PFSK-1 (cell line): Measurements from ENCODE around the gene PGAP3.

Experiments used
- FOXP2 ChIP-seq: optimal IDR thresholded peaks from 2 replicates; pipeline ENCODE3; 2011; ENCODE audit warnings: borderline replicate concordance, control low read depth, inconsistent platforms; ENCODE audit not compliant: insufficient read depth; ENCODE audit errors: extremely low read length, extremely low read depth
- POLR2AphosphoS5 ChIP-seq: IDR thresholded peaks from 2 replicates; pipeline ENCODE4 v1.6.1; 2012; ENCODE audit warnings: low read depth, mild to moderate bottlenecking, control low read depth, low read length, moderate library complexity
- REST ChIP-seq, 2 experiments: IDR thresholded peaks; 2 replicates each; pipeline versions ENCODE4 v1.6.1 to v1.8.0; 2011 to 2012; ENCODE audit warnings: low read depth in 2 of 2, low read length in 2 of 2, control low read depth in 1 of 2, inconsistent platforms in 1 of 2, mild to moderate bottlenecking in 1 of 2, moderate library complexity in 1 of 2; ENCODE audit not compliant: insufficient read depth in 1 of 2
- SIN3A ChIP-seq: IDR thresholded peaks from 2 replicates; pipeline ENCODE4 v1.6.1; 2012; ENCODE audit warnings: mild to moderate bottlenecking, low read length, moderate library complexity, borderline replicate concordance; ENCODE audit not compliant: insufficient read depth
- TAF1 ChIP-seq: IDR thresholded peaks from 2 replicates; pipeline ENCODE4 v1.6.1; 2012; ENCODE audit warnings: low read length, control low read depth, borderline replicate concordance; ENCODE audit not compliant: insufficient read depth

Gene PGAP3

DNA sequence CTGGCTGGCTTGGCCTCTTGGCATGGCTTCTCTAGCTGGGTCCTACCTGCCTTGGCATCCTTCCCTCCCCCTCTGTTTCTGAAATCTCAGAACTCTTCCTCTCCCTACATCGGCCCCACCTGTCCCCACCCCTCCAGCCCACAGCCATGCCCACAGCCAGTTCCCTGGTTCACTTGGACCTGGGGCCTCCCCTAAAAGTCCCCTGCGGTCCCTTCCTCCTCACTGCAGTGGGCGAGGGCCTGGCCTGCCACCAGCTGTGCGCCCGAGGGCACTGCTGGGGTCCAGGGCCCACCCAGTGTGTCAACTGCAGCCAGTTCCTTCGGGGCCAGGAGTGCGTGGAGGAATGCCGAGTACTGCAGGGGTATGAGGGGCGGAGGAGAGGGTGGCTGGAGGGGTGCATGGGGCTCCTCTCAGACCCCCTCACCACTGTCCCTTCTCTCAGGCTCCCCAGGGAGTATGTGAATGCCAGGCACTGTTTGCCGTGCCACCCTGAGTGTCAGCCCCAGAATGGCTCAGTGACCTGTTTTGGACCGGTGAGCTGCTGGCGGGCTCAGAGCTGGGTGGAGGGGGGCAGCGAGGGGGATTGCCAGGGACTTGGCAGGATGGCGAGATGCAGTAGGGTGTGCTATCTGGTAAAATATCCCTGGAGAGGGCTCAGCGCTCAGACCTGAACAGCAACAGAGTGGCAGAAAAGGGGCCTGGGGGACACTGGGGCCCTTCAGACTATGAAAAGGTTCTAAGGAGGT lies 28.4 kb upstream of the PGAP3 start:
- TF ChIP-seq REST (IDR thresholded peaks at IDR 0.05; ENCODE audit: insufficient read depth in 1 of 2, low read depth in 2 of 2, low read length in 2 of 2) (no peak), FOXP2 (no peak), SIN3A (no peak), TAF1 (no peak), POLR2AphosphoS5 (no peak)

- no peak for TF ChIP-seq REST (IDR thresholded peaks at IDR 0.05; ENCODE audit: insufficient read depth in 1 of 2, low read depth in 2 of 2, low read length in 2 of 2)
- TF ChIP-seq FOXP2 = no peak
- no peak for TF ChIP-seq POLR2AphosphoS5
- TF ChIP-seq TAF1 = no peak
- no peak for TF ChIP-seq SIN3A
These were observed 27.7 kb upstream of the PGAP3 start for GRCh38 chr17:39715375-39716072.

GRCh38 chr17:39714234-39714633 lies 26.4 kb upstream of the PGAP3 start:
- TF ChIP-seq FOXP2 (no peak), TAF1 (no peak), SIN3A (no peak), REST (IDR thresholded peaks at IDR 0.05; ENCODE audit: insufficient read depth in 1 of 2, low read depth in 2 of 2, low read length in 2 of 2) (no peak)

- TF ChIP-seq TAF1 = no peak
- TF ChIP-seq POLR2AphosphoS5 = no peak
These were observed 24.0 kb upstream of the PGAP3 start for GRCh38 chr17:39711851-39712250.

GRCh38 chr17:39709998-39710964 lies 22.4 kb upstream of the PGAP3 start:
- TF ChIP-seq TAF1 (no peak), POLR2AphosphoS5 (no peak), SIN3A (no peak), REST (IDR thresholded peaks at IDR 0.05; ENCODE audit: insufficient read depth in 1 of 2, low read depth in 2 of 2, low read length in 2 of 2) (no peak), FOXP2 (no peak)
